B cell (primary cell): ENCODE measurements around the gene TNRC6A. TPM values are rescaled to one million over a fixed set of nuclear protein-coding genes. Genes with fewer than 3 reads are reported as not detected.

ENCODE experiments used
- ATAC-seq: fragments of 200-7000 bp; cut with Tn5 transposase; one replicate; pipeline ENCODE4 v1.10.0; 2021; ENCODE audit warnings: low read depth, mild to moderate bottlenecking, moderate number of reproducible peaks, moderate library complexity
- CTCF ChIA-PET: fragments of 350-600 bp; sonication (Branson Sonifier 250); formaldehyde crosslinking; loops from one replicate; lab custom pipeline; 2021; ENCODE audit warnings: antibody characterized with exemption, inconsistent platforms; lab: Charles Lee
- POLR2A ChIA-PET: fragments of 350-600 bp; sonication (Branson Sonifier 250); formaldehyde crosslinking; loops from one replicate; lab custom pipeline; 2021; ENCODE audit warnings: antibody characterized with exemption; lab: Charles Lee
- DNase-seq: peaks from one replicate; pipeline ENCODE4 v3.0.0; 2013
- H2AFZ ChIP-seq: 2 replicates; pipeline ENCODE4 v1.6.1; 2012; ENCODE audit warnings: mild to moderate bottlenecking, low read depth, low read length; ENCODE audit not compliant: insufficient read depth, poor library complexity, severe bottlenecking
- H3K27ac ChIP-seq, 2 donors: 1 replicate in 1 of 2; 2 replicates in 1 of 2; pipeline ENCODE4 v1.5.1; 2012 to 2013; ENCODE audit warnings: low read length in 2 of 2, mild to moderate bottlenecking in 2 of 2, moderate library complexity in 1 of 2
- H3K27me3 ChIP-seq, 4 experiments: fragments of 200-600 bp in 1 of 4; sonication (generic) in 1 of 4; replicated peaks in 1 of 4; 1 replicate in 2 of 4; 2 replicates in 2 of 4; pipeline versions ENCODE4 v1.6.1 to v1.7.0; 2013 to 2016; ENCODE audit warnings: low read length in 3 of 4, mild to moderate bottlenecking in 2 of 4, mixed read lengths in 1 of 4, moderate library complexity in 1 of 4; ENCODE audit not compliant: insufficient read depth in 4 of 4, control insufficient read depth in 3 of 4; ENCODE audit errors: control extremely low read depth in 1 of 4
- H3K36me3 ChIP-seq, 2 experiments: replicated peaks in 1 of 2; 1 replicate in 1 of 2; 2 replicates in 1 of 2; pipeline versions ENCODE4 v1.6.1 to v1.7.1; 2013; ENCODE audit warnings: low read length in 1 of 2; ENCODE audit not compliant: insufficient read depth in 2 of 2, control insufficient read depth in 1 of 2; ENCODE audit errors: control extremely low read depth in 1 of 2, extremely low read depth in 1 of 2
- H3K4me1 ChIP-seq, 2 donors: fragments of 200-600 bp in 1 of 2; sonication (generic) in 1 of 2; 1 replicate in 1 of 2; 2 replicates in 1 of 2; pipeline versions ENCODE4 v1.5.1 to v1.6.1; 2013 to 2017; ENCODE audit warnings: low read length in 2 of 2; ENCODE audit not compliant: control insufficient read depth in 2 of 2, insufficient read depth in 2 of 2
- H3K4me2 ChIP-seq: replicated peaks from 2 replicates; pipeline ENCODE3; 2012; ENCODE audit warnings: mild to moderate bottlenecking, low read depth, low read length; ENCODE audit not compliant: poor library complexity, severe bottlenecking
- H3K4me3 ChIP-seq, 5 experiments: fragments of 200-600 bp in 1 of 5; sonication (generic) in 1 of 5; 1 replicate in 3 of 5; 2 replicates in 2 of 5; pipeline versions ENCODE4 v1.5.1 to v1.7.0; 2011 to 2016; ENCODE audit warnings: low read length in 4 of 5, mild to moderate bottlenecking in 4 of 5, low read depth in 2 of 5, control low read depth in 1 of 5, moderate library complexity in 1 of 5; ENCODE audit not compliant: insufficient read depth in 1 of 5; ENCODE audit errors: control extremely low read depth in 1 of 5, extremely low read depth in 1 of 5
- H3K79me2 ChIP-seq: fragments of 200-600 bp; sonication (generic); one replicate; pipeline ENCODE4 v1.6.0; 2016; ENCODE audit warnings: low read length; ENCODE audit not compliant: control insufficient read depth, insufficient read depth
- H3K9ac ChIP-seq: fragments of 200-600 bp; sonication (generic); 2 replicates; pipeline ENCODE4 v1.6.1; 2017; ENCODE audit warnings: mild to moderate bottlenecking, low read length, moderate library complexity
- H3K9me3 ChIP-seq, 3 donors: one replicate each; pipeline versions ENCODE4 v1.6.1 to v1.7.1; 2013; ENCODE audit warnings: low read length in 2 of 3; ENCODE audit not compliant: control insufficient read depth in 2 of 3, insufficient read depth in 1 of 3; ENCODE audit errors: control extremely low read depth in 1 of 3
- H4K20me1 ChIP-seq: 2 replicates; pipeline ENCODE4 v1.6.0; 2012; ENCODE audit warnings: mild to moderate bottlenecking, low read length; ENCODE audit not compliant: insufficient read depth, control insufficient read depth, poor library complexity, severe bottlenecking
- H3K27ac Mint-ChIP-seq: one replicate; pipeline ENCODE4 v1.8.0; 2021; ENCODE audit warnings: mixed read lengths
- H3K27me3 Mint-ChIP-seq: one replicate; pipeline ENCODE4 v1.8.0; 2021; ENCODE audit warnings: mixed read lengths
- H3K4me1 Mint-ChIP-seq: one replicate; pipeline ENCODE4 v1.8.0; 2021; ENCODE audit warnings: mixed read lengths
- H3K4me3 Mint-ChIP-seq: one replicate; pipeline ENCODE4 v1.8.0; 2021; ENCODE audit warnings: mixed read lengths
- H3K9me3 Mint-ChIP-seq: one replicate; pipeline ENCODE4 v1.8.0; 2022; ENCODE audit warnings: mixed read lengths; ENCODE audit not compliant: insufficient read depth
- EZH2 ChIP-seq: IDR thresholded peaks from 2 replicates; pipeline ENCODE4 v1.6.1; 2012; ENCODE audit warnings: borderline replicate concordance, low read depth, mild to moderate bottlenecking, moderate library complexity, low read length; ENCODE audit not compliant: insufficient read depth, poor library complexity, severe bottlenecking
- WGBS: methylation state at CpG from one replicate; pipeline ENCODE4 v1.1.5; 2013; ENCODE audit warnings: missing lambda C conversion rate; ENCODE audit not compliant: insufficient coverage; 5-methylcytosine and 5-hydroxymethylcytosine counted together
- intact Hi-C: fragments of 100-400 bp; cut with micrococcal nuclease; formaldehyde crosslinking; loops from one replicate; pipeline ENCODE4 v1.10.0; 2022
- polyA plus RNA-seq: library from polyadenylated mRNA; depleted of rRNA; stranded (reverse); fragments of >200 nt; gene quantifications from 2 replicates; pipeline ENCODE4 v1.2.3, GENCODE V29; 2012
- total RNA-seq, 2 donors: library from RNA; stranded (reverse); fragments of 120-200 nt in 1 of 2; gene quantifications; 1 replicate in 1 of 2; 2 replicates in 1 of 2; pipeline versions ENCODE4 v1.2.3 to v1.2.4, GENCODE V29; 2013 to 2022
- TF ChIP-seq, protein P1 (sequence below): fragments of 200-600 bp; IDR thresholded peaks from one replicate; pipeline ENCODE4 v1.8.0; 2022; ENCODE audit warnings: antibody characterized with exemption, mild to moderate bottlenecking

Gene TNRC6A
- total and polyA plus RNA-seq, 2 donors (not counting 1 experiment from before 2014, with no cell fraction given), result 79.3 to 104 TPM

DNA sequence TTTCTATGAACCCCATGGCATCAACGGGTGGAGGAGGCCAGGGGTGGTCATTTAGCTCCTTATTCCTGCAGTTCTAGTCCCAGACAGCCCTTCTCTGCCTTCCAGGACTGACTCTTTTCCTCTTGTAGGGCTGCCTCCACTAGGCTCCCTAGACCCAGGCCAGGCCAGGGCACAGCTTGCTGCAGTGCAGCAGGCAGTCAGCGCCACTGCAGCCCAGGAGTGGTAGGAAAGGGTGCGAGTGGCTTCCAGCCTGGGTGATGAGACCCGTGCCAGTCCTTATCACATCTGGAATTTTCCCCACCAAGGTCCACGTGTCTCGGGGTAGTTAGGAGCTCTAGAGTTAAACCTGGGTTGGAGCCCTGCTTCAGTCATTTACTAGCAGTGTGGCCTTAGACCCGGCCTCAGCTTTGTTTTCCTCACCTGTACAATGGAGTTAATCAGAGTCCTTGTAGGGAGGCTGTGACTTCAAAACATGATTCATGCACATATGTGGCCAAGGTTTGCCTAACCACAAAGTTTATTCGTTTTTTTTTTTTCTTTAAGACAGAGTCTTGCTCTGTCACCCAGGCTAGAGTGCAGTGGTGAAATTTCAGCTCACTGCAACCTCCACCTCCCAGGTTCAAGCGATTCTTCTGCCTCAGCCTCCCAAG, 121.0 kb downstream of the TNRC6A start:
- 88% methylated on average over 7 of the region's 9 CpGs for WGBS
- ATAC-seq, result no peak

DNA sequence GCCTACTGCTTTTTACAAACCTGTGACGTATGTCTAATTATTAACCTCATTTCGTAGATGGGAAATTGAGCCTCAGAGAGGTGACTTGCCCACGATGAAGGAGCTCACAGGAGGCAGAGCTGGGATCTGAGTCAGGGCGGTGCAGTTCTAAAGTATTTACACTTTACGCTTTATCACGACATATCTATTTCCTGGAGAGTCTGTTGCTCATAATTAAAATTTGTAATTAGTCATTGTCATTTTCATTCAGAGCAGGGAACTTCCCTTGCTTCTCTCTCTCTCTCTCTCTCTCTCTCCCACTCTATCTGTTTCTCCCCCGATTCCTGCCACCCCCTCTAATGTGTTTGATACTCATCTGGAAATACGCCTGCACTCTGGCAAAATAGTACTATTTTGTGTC, 122.2 kb downstream of the TNRC6A start:
- Mint-ChIP-seq H3K4me3 (no peak overlapping the region), H3K9me3 (no peaks in the 10 kb centered on the region), H3K27me3 (peaks cover 7% of the 10 kb centered on the region), H3K27ac (no peak overlapping the region), H3K4me1 (no peaks in the 10 kb centered on the region)
- Histone ChIP-seq H3K4me2 (no peak overlapping the region), H3K79me2 (no peaks in the 10 kb centered on the region), H3K9ac (no peak overlapping the region), H3K36me3 (no peaks in the 10 kb centered on the region), H4K20me1 (no peaks in the 10 kb centered on the region), H3K27me3 (no peaks in the 10 kb centered on the region), H3K27ac (no peak overlapping the region), H3K9me3 (peaks cover 0 to 7% (median 0%) of the 10 kb centered on the region in 3 donors), H3K4me1 (no peaks in the 10 kb centered on the region), H3K4me3 (no peak overlapping the region), H2AFZ (no peak overlapping the region)
- 72% methylated on average over 3 of the region's 8 CpGs for WGBS
- ATAC-seq, result no peak
- intact Hi-C loops, result no loop called here
- no peak for TF ChIP-seq EZH2
- TF ChIP-seq, protein P1, sequence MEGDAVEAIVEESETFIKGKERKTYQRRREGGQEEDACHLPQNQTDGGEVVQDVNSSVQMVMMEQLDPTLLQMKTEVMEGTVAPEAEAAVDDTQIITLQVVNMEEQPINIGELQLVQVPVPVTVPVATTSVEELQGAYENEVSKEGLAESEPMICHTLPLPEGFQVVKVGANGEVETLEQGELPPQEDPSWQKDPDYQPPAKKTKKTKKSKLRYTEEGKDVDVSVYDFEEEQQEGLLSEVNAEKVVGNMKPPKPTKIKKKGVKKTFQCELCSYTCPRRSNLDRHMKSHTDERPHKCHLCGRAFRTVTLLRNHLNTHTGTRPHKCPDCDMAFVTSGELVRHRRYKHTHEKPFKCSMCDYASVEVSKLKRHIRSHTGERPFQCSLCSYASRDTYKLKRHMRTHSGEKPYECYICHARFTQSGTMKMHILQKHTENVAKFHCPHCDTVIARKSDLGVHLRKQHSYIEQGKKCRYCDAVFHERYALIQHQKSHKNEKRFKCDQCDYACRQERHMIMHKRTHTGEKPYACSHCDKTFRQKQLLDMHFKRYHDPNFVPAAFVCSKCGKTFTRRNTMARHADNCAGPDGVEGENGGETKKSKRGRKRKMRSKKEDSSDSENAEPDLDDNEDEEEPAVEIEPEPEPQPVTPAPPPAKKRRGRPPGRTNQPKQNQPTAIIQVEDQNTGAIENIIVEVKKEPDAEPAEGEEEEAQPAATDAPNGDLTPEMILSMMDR, result no peak
- CTCF ChIA-PET, result interaction anchor here (0.9 kb wide), 1 partner anchor 9 kb away, joined by 3 read pairs; no protein-coding TSS in a partner anchor
- POLR2A ChIA-PET, result no interaction called here
- DNase-seq, result no peak

More for the DNA sequence above, 121.0 kb downstream of the TNRC6A start:
- no peaks in the 10 kb centered on the region for H3K36me3 ChIP-seq
- no peaks in the 10 kb centered on the region for H3K79me2 ChIP-seq
- no peak for TF ChIP-seq EZH2
- TF ChIP-seq, protein P1, result no peak
- H2AFZ ChIP-seq, result no peak overlapping the region
- Mint-ChIP-seq H3K4me1 (no peaks in the 10 kb centered on the region), H3K4me3 (no peak overlapping the region), H3K9me3 (no peaks in the 10 kb centered on the region), H3K27ac (no peak overlapping the region), H3K27me3 (peaks cover 2% of the 10 kb centered on the region)
- POLR2A ChIA-PET, result no interaction called here
- CTCF ChIA-PET, result no interaction called here
- H3K4me2 ChIP-seq, result no peak overlapping the region
- no peak overlapping the region for H3K9ac ChIP-seq
- DNase-seq, result no peak
- peaks cover 0 to 7% (median 0%) of the 10 kb centered on the region in 3 donors for H3K9me3 ChIP-seq
- intact Hi-C loops, result no loop called here
- H3K27ac ChIP-seq, result no peak overlapping the region
- no peaks in the 10 kb centered on the region for H3K4me1 ChIP-seq
- H3K27me3 ChIP-seq, result no peaks in the 10 kb centered on the region
- H4K20me1 ChIP-seq, result no peaks in the 10 kb centered on the region
- H3K4me3 ChIP-seq, result no peak overlapping the region
